Endothelial cell (in vitro differentiated cells): ENCODE data around the gene LIPE. TPM values are rescaled to one million over a fixed set of nuclear protein-coding genes. Genes with fewer than 3 reads are reported as not detected.
A peak's percentile ranks its signal among the peaks of the same experiment; 100 is the strongest.

Experiments
- DNase-seq: peaks from one replicate; pipeline ENCODE4 v3.0.0; 2021; ENCODE audit warnings: low spot score
- H3K27ac Mint-ChIP-seq: one replicate; pipeline ENCODE4 v1.8.0; 2021; ENCODE audit warnings: mixed read lengths, inconsistent platforms; ENCODE audit not compliant: unreplicated experiment
- H3K27me3 Mint-ChIP-seq: one replicate; pipeline ENCODE4 v1.8.0; 2021; ENCODE audit warnings: mild to moderate bottlenecking, moderate library complexity, mixed read lengths, inconsistent platforms; ENCODE audit not compliant: unreplicated experiment
- H3K36me3 Mint-ChIP-seq: one replicate; pipeline ENCODE4 v1.8.0; 2021; ENCODE audit warnings: mild to moderate bottlenecking, low read depth, mixed read lengths, inconsistent platforms; ENCODE audit not compliant: unreplicated experiment
- H3K4me1 Mint-ChIP-seq: one replicate; pipeline ENCODE4 v1.8.0; 2021; ENCODE audit warnings: mild to moderate bottlenecking, mixed read lengths, inconsistent platforms; ENCODE audit not compliant: unreplicated experiment
- H3K4me3 Mint-ChIP-seq: one replicate; pipeline ENCODE4 v1.8.0; 2021; ENCODE audit warnings: mild to moderate bottlenecking, mixed read lengths, inconsistent platforms; ENCODE audit not compliant: unreplicated experiment
- H3K9me3 Mint-ChIP-seq: one replicate; pipeline ENCODE4 v1.8.0; 2021; ENCODE audit warnings: mixed read lengths, inconsistent platforms; ENCODE audit not compliant: unreplicated experiment
- total RNA-seq: library from RNA; stranded (reverse); fragmentation: NEBNext Ultra II Directional; extraction: Animal tissue kit (Norgen Biotek cat#: 25700); gene quantifications from one replicate; pipeline ENCODE4 v1.2.1, GENCODE V29; 2021; ENCODE audit not compliant: unreplicated experiment
- TF ChIP-seq, protein P1 (sequence below): fragments of 200-600 bp; sonication (generic); IDR thresholded peaks from one replicate; pipeline ENCODE4 v1.5.0; 2021; ENCODE audit warnings: antibody characterized with exemption; ENCODE audit not compliant: unreplicated experiment

The LIPE gene
- total RNA-seq, 1 donor from 2014 or later: 5.5 TPM

- peaks cover 9% of the 10 kb centered on the region for H3K27me3 Mint-ChIP-seq
- H3K4me1 Mint-ChIP-seq: peaks cover 3% of the 10 kb centered on the region
- peaks cover 3% of the 10 kb centered on the region for H3K36me3 Mint-ChIP-seq
- no peak for DNase-seq
- no peaks in the 10 kb centered on the region for H3K9me3 Mint-ChIP-seq
- no peak overlapping the region for H3K27ac Mint-ChIP-seq
- TF ChIP-seq, protein P1, sequence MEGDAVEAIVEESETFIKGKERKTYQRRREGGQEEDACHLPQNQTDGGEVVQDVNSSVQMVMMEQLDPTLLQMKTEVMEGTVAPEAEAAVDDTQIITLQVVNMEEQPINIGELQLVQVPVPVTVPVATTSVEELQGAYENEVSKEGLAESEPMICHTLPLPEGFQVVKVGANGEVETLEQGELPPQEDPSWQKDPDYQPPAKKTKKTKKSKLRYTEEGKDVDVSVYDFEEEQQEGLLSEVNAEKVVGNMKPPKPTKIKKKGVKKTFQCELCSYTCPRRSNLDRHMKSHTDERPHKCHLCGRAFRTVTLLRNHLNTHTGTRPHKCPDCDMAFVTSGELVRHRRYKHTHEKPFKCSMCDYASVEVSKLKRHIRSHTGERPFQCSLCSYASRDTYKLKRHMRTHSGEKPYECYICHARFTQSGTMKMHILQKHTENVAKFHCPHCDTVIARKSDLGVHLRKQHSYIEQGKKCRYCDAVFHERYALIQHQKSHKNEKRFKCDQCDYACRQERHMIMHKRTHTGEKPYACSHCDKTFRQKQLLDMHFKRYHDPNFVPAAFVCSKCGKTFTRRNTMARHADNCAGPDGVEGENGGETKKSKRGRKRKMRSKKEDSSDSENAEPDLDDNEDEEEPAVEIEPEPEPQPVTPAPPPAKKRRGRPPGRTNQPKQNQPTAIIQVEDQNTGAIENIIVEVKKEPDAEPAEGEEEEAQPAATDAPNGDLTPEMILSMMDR: no peak
- no peak overlapping the region for H3K4me3 Mint-ChIP-seq
Measured at GRCh38 chr19:42388851-42389489, 38.2 kb downstream of the LIPE start.

DNA sequence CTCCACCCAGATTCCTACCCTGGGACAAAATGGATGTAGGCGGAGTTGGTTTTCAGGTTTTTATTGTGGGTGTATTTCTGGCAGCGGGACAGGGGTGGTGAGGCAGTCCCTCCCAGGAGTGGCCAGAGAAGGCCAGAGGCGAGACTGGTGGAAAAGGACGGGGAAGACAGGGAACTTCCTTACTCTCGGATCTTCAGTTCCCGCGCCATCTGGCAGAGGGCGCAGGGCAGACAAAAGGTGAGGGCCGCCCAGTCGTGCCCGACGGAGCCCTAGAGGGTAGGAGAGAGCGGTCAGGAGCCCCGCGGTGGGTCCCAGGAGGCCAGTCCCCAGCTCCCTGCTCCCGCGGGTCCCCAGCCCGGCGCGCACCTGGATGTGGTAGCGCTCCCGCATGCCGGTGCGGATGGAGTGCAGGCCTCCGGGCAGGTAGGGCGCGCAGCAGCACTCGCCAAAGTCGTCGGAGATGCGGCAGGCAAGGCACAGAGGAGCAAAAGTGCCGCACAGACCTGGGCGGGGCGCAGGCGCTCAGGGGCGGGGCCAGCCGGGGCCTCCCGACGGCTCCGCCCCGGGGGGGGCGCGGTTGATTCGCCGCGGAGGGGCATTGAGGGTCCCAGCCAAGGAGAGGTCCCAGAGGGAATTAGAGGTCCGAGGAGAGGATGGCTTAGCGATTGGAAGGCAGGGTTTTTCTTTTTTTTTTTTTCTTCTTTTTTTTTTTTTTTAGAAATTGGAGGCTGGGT is 40.0 kb downstream of the LIPE start:
- Mint-ChIP-seq H3K27ac (peak overlapping the region; percentile 67), H3K9me3 (no peaks in the 10 kb centered on the region), H3K27me3 (peaks cover 7% of the 10 kb centered on the region), H3K4me1 (peaks cover 3% of the 10 kb centered on the region), H3K4me3 (peak overlapping the region; percentile 85), H3K36me3 (peaks cover 3% of the 10 kb centered on the region)
- TF ChIP-seq, protein P1: peak; percentile 54
- peak; percentile 80 for DNase-seq

DNA sequence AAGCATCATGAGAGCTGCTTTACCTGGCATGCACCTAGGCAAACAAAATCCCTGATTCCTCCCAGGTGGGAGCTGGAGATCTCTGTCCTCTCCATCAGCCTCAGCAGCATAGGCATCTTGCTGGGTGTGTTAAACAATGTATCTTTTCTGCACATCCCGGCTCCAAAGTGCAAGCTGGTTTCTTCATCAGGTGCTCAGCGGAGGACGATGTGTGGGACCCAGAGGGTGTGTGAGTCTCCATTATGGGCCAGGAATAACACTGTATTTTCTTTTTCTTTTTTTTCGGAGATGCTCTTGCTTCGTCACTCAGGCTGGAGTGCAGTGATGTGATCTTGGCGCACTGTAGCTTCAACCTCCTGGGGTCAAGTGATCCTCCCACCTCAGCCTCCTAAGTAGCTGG is 47.0 kb downstream of the LIPE start:
- no peak for DNase-seq
- H3K4me3 Mint-ChIP-seq: no peak overlapping the region
- H3K27me3 Mint-ChIP-seq: peaks cover 5% of the 10 kb centered on the region
- H3K36me3 Mint-ChIP-seq: peaks cover 12% of the 10 kb centered on the region
- H3K9me3 Mint-ChIP-seq: no peaks in the 10 kb centered on the region
- H3K4me1 Mint-ChIP-seq: peaks cover 2% of the 10 kb centered on the region
- TF ChIP-seq, protein P1: no peak
- no peak overlapping the region for H3K27ac Mint-ChIP-seq

- Mint-ChIP-seq H3K36me3 (peaks cover 21% of the 10 kb centered on the region), H3K4me1 (peaks cover 2% of the 10 kb centered on the region), H3K9me3 (no peaks in the 10 kb centered on the region), H3K27me3 (peaks cover 11% of the 10 kb centered on the region), H3K4me3 (no peak overlapping the region), H3K27ac (peak overlapping the region; percentile 28)
- TF ChIP-seq, protein P1: no peak
- no peak for DNase-seq
Measured at GRCh38 chr19:42378225-42379215, 48.7 kb downstream of the LIPE start.
